Upper lobe of right lung (tissue), 1 donor: ENCODE measurements around the gene GPR101. TPM values are rescaled to one million over a fixed set of nuclear protein-coding genes. Genes with fewer than 3 reads are reported as not detected.
"Not testable (repeated sequence)": the region's sequence is repeated elsewhere in the genome, so short reads cannot be mapped to it uniquely, and the experiment has no call there.

Experiments used
- ATAC-seq: fragments of 200-7000 bp; cut with Tn5 transposase; one replicate; pipeline ENCODE4 v1.9.1; 2020; ENCODE audit warnings: mild to moderate bottlenecking, moderate library complexity
- DNase-seq: peaks from one replicate; pipeline ENCODE4 v3.0.0-alpha.2; 2020
- H3K27ac ChIP-seq: fragments of 200-600 bp; one replicate; pipeline ENCODE4 v1.8.0; 2022
- H3K27me3 ChIP-seq: fragments of 200-600 bp; one replicate; pipeline ENCODE4 v1.8.0; 2022; ENCODE audit warnings: mild to moderate bottlenecking
- H3K36me3 ChIP-seq: fragments of 200-600 bp; one replicate; pipeline ENCODE4 v1.8.0; 2022
- H3K4me1 ChIP-seq: fragments of 200-600 bp; one replicate; pipeline ENCODE4 v1.8.0; 2022
- H3K4me3 ChIP-seq: fragments of 200-600 bp; one replicate; pipeline ENCODE4 v1.8.0; 2022; ENCODE audit warnings: mild to moderate bottlenecking
- H3K9me3 ChIP-seq: fragments of 200-600 bp; one replicate; pipeline ENCODE4 v1.8.0; 2022
- intact Hi-C: fragments of 100-400 bp; cut with DNase I; formaldehyde crosslinking; loops from one replicate; pipeline ENCODE4 v1.11.0; 2022
- total RNA-seq: library from RNA; stranded (reverse); fragmentation: NEBNext Ultra II Directional; extraction: Animal tissue kit (Norgen Biotek cat#: 25700); gene quantifications from one replicate; pipeline ENCODE4 v1.2.1, GENCODE V29; 2021
- TF ChIP-seq, protein P1 (sequence below): fragments of 200-600 bp; IDR thresholded peaks from one replicate; pipeline ENCODE4 v1.8.0; 2022; ENCODE audit warnings: antibody characterized with exemption
- donor health status: DM: no; HTN: yes; CAD: no; lungs with severe emphysema.

The GPR101 gene
- total RNA-seq, 1 donor from 2014 or later: not detected

DNA sequence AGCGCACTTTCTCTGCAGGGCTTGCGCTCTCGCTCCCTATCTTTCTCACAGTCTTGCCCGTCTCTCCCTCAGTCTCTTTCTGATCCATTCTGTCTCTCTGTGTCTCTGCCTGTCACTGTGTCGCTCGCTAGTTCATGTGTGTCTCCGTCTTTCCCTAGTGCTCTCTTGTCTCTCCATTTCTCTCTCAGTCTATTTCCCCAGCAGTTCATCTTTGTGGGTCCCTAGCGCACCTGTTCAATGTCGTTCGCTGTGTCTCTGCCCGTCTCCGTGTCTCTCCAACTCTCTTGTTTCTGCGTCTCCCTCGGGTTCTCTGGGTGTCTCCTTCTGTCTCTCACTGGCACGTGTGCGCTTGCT is 1.5 kb downstream of the GPR101 start:
- ATAC-seq: no peak
- no peak for DNase-seq
- Histone ChIP-seq H3K4me3 (peak overlapping the region; percentile 34), H3K9me3 (no peaks in the 10 kb centered on the region), H3K36me3 (no peaks in the 10 kb centered on the region), H3K27me3 (peaks cover 24% of the 10 kb centered on the region), H3K27ac (no peak overlapping the region), H3K4me1 (no peaks in the 10 kb centered on the region)
- TF ChIP-seq, protein P1, sequence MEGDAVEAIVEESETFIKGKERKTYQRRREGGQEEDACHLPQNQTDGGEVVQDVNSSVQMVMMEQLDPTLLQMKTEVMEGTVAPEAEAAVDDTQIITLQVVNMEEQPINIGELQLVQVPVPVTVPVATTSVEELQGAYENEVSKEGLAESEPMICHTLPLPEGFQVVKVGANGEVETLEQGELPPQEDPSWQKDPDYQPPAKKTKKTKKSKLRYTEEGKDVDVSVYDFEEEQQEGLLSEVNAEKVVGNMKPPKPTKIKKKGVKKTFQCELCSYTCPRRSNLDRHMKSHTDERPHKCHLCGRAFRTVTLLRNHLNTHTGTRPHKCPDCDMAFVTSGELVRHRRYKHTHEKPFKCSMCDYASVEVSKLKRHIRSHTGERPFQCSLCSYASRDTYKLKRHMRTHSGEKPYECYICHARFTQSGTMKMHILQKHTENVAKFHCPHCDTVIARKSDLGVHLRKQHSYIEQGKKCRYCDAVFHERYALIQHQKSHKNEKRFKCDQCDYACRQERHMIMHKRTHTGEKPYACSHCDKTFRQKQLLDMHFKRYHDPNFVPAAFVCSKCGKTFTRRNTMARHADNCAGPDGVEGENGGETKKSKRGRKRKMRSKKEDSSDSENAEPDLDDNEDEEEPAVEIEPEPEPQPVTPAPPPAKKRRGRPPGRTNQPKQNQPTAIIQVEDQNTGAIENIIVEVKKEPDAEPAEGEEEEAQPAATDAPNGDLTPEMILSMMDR: no peak
- intact Hi-C loops: no loop called here

DNA sequence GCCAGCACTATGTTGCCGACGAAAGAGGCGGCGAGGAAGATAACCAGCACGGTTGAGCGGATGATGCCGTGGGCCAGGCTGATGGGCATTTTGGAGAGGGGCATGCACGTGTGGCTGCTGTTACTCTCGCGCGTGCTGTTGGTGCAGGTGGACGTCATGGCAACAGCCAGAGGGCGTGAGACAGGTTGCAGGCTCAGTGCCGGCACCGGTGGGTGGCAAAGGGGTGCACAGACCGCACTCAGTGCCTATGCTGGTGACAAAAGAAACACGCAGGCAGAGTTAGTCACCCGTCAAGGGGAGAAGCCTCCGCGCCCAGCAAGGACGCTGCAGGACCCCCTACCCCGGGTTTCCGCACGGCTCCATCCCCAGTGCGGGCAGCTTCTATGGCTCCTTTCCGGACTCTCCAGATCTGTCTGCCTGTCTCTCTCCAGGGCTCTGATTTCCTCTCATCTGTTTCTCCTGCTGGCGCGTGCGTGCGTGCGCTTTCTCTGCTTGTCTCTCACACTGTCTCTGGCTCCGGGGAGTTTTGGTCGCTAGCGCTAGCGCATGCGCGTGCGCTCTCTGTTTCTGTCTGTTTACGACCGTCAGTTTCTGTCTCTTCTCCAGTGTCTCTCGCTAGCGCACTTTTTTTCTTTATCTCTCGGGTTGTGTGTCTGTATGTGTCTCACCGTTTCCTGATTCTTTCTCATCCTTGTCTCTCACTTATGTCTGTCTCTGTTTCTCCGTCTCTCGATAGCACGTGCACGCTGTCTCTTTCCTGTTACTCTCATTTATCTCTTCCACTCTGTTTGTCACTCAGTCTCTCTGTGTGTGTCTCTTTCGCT is 2.1 kb downstream of the GPR101 start:
- Histone ChIP-seq H3K27ac (no peak overlapping the region), H3K4me3 (peak overlapping the region; percentile 34), H3K27me3 (peaks cover 24% of the 10 kb centered on the region), H3K36me3 (no peaks in the 10 kb centered on the region), H3K4me1 (no peaks in the 10 kb centered on the region), H3K9me3 (no peaks in the 10 kb centered on the region)
- TF ChIP-seq, protein P1: no peak
- intact Hi-C loops: no loop called here
- no peak for DNase-seq
- no peak for ATAC-seq

DNA sequence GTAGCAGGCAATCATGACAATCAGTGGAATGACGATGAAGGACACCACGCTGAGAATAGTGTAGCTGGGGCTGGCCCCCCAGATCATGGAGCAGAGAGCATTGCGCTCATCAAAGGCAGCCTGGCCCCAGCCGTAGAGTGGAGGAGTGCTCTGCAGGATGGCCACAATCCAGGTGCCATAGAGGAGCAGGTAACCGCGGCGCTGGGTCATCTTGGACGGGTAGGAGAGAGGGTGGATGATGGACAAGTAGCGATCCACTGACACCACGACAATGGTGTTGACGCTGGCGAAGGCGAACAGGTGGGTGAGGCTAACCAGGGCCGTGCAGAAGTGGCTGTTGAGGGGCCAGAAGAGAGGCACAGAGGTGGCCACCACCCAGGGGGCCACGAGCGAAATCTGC is 2.8 kb downstream of the GPR101 start:
- DNase-seq: no peak
- Histone ChIP-seq H3K27ac (no peak overlapping the region), H3K36me3 (no peaks in the 10 kb centered on the region), H3K4me3 (no peak overlapping the region), H3K9me3 (no peaks in the 10 kb centered on the region), H3K4me1 (no peaks in the 10 kb centered on the region), H3K27me3 (peaks cover 24% of the 10 kb centered on the region)
- no peak for ATAC-seq
- TF ChIP-seq, protein P1: no peak
- intact Hi-C loops: no loop called here

DNA sequence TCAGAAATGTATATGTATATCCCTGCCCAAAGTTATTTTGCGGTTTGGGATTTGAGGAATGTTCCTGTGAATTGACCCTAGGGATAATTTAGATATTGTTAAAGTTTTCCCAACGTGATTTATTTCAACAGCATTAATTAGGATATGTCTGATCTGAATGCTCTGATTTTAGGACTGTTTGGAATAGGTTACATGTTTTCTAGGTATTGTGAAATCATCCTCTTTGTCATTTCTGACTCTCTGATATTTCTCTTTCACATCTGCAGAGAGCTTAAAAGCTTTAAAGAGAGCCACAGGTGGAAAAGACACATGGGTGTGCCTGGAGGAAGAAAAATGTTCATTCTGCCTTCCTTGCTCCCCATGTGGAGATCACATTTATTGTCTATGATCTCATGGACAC is 5.1 kb downstream of the GPR101 start:
- H3K4me3 ChIP-seq: no peak overlapping the region
- no peak overlapping the region for H3K27ac ChIP-seq
- ATAC-seq (no peak), DNase-seq (no peak)
- H3K4me1 ChIP-seq: no peaks in the 10 kb centered on the region
- H3K27me3 ChIP-seq: peaks cover 12% of the 10 kb centered on the region
- no peaks in the 10 kb centered on the region for H3K9me3 ChIP-seq
- TF ChIP-seq, protein P1: no peak
- intact Hi-C loops: no loop called here
- no peaks in the 10 kb centered on the region for H3K36me3 ChIP-seq

DNA sequence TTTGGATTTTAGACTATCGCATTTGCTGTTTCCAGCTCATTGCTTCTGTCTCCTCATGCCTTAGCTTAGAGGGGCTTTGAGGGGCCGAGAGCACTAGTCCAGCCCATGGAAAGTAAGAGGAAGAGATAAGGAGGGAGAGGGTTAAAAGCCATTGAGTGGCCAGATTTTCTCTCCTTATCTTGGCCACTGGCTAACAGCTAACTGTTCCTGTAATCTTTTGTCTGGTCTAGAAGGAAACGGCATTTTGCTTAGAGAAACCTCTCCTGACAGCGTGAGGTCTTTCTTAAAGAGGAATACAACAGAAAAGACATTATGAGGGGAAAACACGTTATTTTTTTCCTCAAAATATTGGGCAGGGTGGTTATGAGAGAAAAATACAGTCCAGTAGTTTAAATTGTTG is 7.9 kb downstream of the GPR101 start:
- ATAC-seq (no peak), DNase-seq (no peak)
- Histone ChIP-seq H3K4me3 (no peak overlapping the region), H3K27me3 (no peaks in the 10 kb centered on the region), H3K27ac (no peak overlapping the region), H3K9me3 (no peaks in the 10 kb centered on the region), H3K36me3 (no peaks in the 10 kb centered on the region), H3K4me1 (no peaks in the 10 kb centered on the region)
- intact Hi-C loops: no loop called here
- TF ChIP-seq, protein P1: no peak

DNA sequence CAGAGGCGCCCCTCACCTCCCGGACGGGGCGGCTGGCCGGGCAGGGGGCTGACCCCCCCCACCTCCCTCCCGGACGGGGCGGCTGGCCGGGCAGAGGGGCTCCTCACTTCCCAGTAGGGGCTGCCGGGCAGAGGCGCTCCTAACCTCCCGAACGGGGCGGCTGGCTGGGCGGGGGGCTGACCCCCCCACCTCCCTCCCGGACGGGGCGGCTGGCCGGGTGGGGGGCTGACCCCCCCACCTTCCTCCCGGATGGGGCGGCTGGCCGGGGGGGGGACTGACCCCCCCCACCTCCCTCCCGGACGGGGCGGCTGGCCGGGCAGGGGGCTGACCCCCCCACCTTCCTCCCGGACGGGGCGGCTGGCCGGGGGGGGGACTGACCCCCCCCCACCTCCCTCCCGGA is 33.6 kb downstream of the GPR101 start:
- H3K9me3 ChIP-seq, intact Hi-C loops, H3K27me3 ChIP-seq, H3K4me3 ChIP-seq, H3K4me1 ChIP-seq, DNase-seq, H3K36me3 ChIP-seq, ATAC-seq, H3K27ac ChIP-seq: not testable (repeated sequence)
